H9 (cell line): ENCODE measurements around the gene PRKCA. TPM values are rescaled to one million over a fixed set of nuclear protein-coding genes. Genes with fewer than 3 reads are reported as not detected.

ENCODE experiments used
- DNase-seq: peaks from one replicate; pipeline ENCODE4 v3.0.0-alpha.2; 2017
- H2AFZ ChIP-seq: one replicate; pipeline ENCODE4 v1.6.1; 2013; ENCODE audit warnings: mild to moderate bottlenecking, low read length, control low read depth, moderate library complexity
- H2AK5ac ChIP-seq: 2 replicates; pipeline ENCODE4 v1.6.1; 2013; ENCODE audit warnings: low read length, control low read depth, mixed read lengths; ENCODE audit not compliant: insufficient read length
- H2BK120ac ChIP-seq: one replicate; pipeline ENCODE4 v1.6.1; 2013; ENCODE audit warnings: low read depth, mild to moderate bottlenecking, low read length, control low read depth, inconsistent platforms; ENCODE audit not compliant: poor library complexity, severe bottlenecking
- H2BK12ac ChIP-seq: 2 replicates; pipeline ENCODE4 v1.6.1; 2013; ENCODE audit warnings: low read length, control low read depth, mixed read lengths, low read depth; ENCODE audit not compliant: insufficient read length
- H2BK15ac ChIP-seq: 2 replicates; pipeline ENCODE4 v1.6.1; 2013; ENCODE audit warnings: low read depth, low read length, control low read depth
- H2BK20ac ChIP-seq: one replicate; pipeline ENCODE4 v1.6.1; 2013; ENCODE audit warnings: low read depth, mild to moderate bottlenecking, low read length, control low read depth, inconsistent platforms; ENCODE audit not compliant: poor library complexity, severe bottlenecking
- H2BK5ac ChIP-seq: 2 replicates; pipeline ENCODE4 v1.6.1; 2013; ENCODE audit warnings: low read length, control low read depth, mixed read lengths; ENCODE audit not compliant: insufficient read length
- H3K14ac ChIP-seq: 2 replicates; pipeline ENCODE4 v1.6.1; 2013; ENCODE audit warnings: low read length, control low read depth; ENCODE audit not compliant: insufficient read depth
- H3K18ac ChIP-seq: 2 replicates; pipeline ENCODE4 v1.6.1; 2013; ENCODE audit warnings: low read depth, mild to moderate bottlenecking, mixed read lengths, low read length, control low read depth; ENCODE audit not compliant: insufficient read length
- H3K23ac ChIP-seq: 2 replicates; pipeline ENCODE4 v1.6.1; 2013; ENCODE audit warnings: low read length, control low read depth, mixed read lengths, low read depth; ENCODE audit not compliant: insufficient read length
- H3K23me2 ChIP-seq: 2 replicates; pipeline ENCODE4 v1.6.1; 2013; ENCODE audit warnings: low read depth, mild to moderate bottlenecking, mixed read lengths, low read length, control low read depth; ENCODE audit not compliant: insufficient read length, poor library complexity, severe bottlenecking
- H3K27ac ChIP-seq: 2 replicates; pipeline ENCODE4 v1.5.1; 2013; ENCODE audit warnings: low read length, control low read depth, mixed read lengths, low read depth; ENCODE audit not compliant: insufficient read length
- H3K27me3 ChIP-seq: 2 replicates; pipeline ENCODE4 v1.6.1; 2013; ENCODE audit warnings: low read length, control low read depth, inconsistent platforms; ENCODE audit not compliant: insufficient read depth
- H3K4ac ChIP-seq: 2 replicates; pipeline ENCODE4 v1.6.1; 2013; ENCODE audit warnings: low read depth, mild to moderate bottlenecking, control low read depth, inconsistent platforms, low read length, moderate library complexity
- H3K4me1 ChIP-seq: 2 replicates; pipeline ENCODE4 v1.6.1; 2013; ENCODE audit warnings: low read length, control low read depth, inconsistent platforms; ENCODE audit not compliant: insufficient read depth
- H3K4me2 ChIP-seq: 2 replicates; pipeline ENCODE4 v1.6.1; 2013; ENCODE audit warnings: low read length, control low read depth, mixed read lengths; ENCODE audit not compliant: insufficient read length, insufficient read depth
- H3K56ac ChIP-seq: 2 replicates; pipeline ENCODE4 v1.6.1; 2013; ENCODE audit warnings: low read depth, mild to moderate bottlenecking, mixed read lengths, low read length, control low read depth; ENCODE audit not compliant: insufficient read length
- H3K79me1 ChIP-seq: 2 replicates; pipeline ENCODE4 v1.6.1; 2013; ENCODE audit warnings: low read depth, mild to moderate bottlenecking, moderate library complexity, low read length, control low read depth, inconsistent platforms; ENCODE audit not compliant: insufficient read depth, poor library complexity, severe bottlenecking
- H3K79me2 ChIP-seq: 2 replicates; pipeline ENCODE4 v1.6.1; 2013; ENCODE audit warnings: low read length, control low read depth, inconsistent platforms; ENCODE audit not compliant: insufficient read depth
- H3K9ac ChIP-seq: 2 replicates; pipeline ENCODE4 v1.6.1; 2013; ENCODE audit warnings: low read length, control low read depth, mixed read lengths; ENCODE audit not compliant: insufficient read length; ENCODE audit errors: extremely low read depth
- H3K9me3 ChIP-seq: one replicate; pipeline ENCODE4 v1.6.1; 2013; ENCODE audit warnings: low read depth, low read length, inconsistent platforms; ENCODE audit not compliant: control insufficient read depth
- H3T11ph ChIP-seq: one replicate; pipeline ENCODE4 v1.6.1; 2013; ENCODE audit warnings: mild to moderate bottlenecking, low read length, control low read depth, inconsistent platforms
- H4K20me1 ChIP-seq: one replicate; pipeline ENCODE4 v1.6.1; 2013; ENCODE audit not compliant: control insufficient read depth, insufficient read length, insufficient read depth
- H4K5ac ChIP-seq: 2 replicates; pipeline ENCODE4 v1.6.1; 2013; ENCODE audit warnings: low read depth, mild to moderate bottlenecking, mixed read lengths, low read length, control low read depth; ENCODE audit not compliant: insufficient read length
- H4K8ac ChIP-seq: replicated peaks from 2 replicates; pipeline ENCODE4 v1.6.1; 2013; ENCODE audit warnings: low read length, control low read depth, mixed read lengths, low read depth; ENCODE audit not compliant: insufficient read length
- H4K91ac ChIP-seq: 2 replicates; pipeline ENCODE4 v1.6.1; 2013; ENCODE audit warnings: low read depth, mild to moderate bottlenecking, moderate library complexity, mixed read lengths, low read length, control low read depth; ENCODE audit not compliant: insufficient read length
- H3K27ac Mint-ChIP-seq, 3 experiments: 2 replicates in 2 of 3; 3 replicates in 1 of 3; pipeline ENCODE4 v1.8.0; 2020 to 2021; ENCODE audit warnings: mixed read lengths in 3 of 3, mild to moderate bottlenecking in 1 of 3, moderate library complexity in 1 of 3
- H3K27me3 Mint-ChIP-seq: 2 replicates; pipeline ENCODE4 v1.8.0; 2021; ENCODE audit warnings: low read depth, mild to moderate bottlenecking, moderate library complexity, mixed read lengths
- H3K36me3 Mint-ChIP-seq, 3 experiments: 2 replicates in 2 of 3; 3 replicates in 1 of 3; pipeline ENCODE4 v1.8.0; 2020 to 2021; ENCODE audit warnings: low read depth in 3 of 3, mixed read lengths in 3 of 3; ENCODE audit not compliant: insufficient read depth in 1 of 3
- H3K4me1 Mint-ChIP-seq, 2 experiments: 2 replicates each; pipeline ENCODE4 v1.8.0; 2020; ENCODE audit warnings: mixed read lengths in 2 of 2
- H3K4me3 Mint-ChIP-seq, 2 experiments: 2 replicates in 1 of 2; 3 replicates in 1 of 2; pipeline ENCODE4 v1.8.0; 2020 to 2021; ENCODE audit warnings: mild to moderate bottlenecking in 2 of 2, mixed read lengths in 2 of 2, moderate library complexity in 1 of 2
- H3K9me3 Mint-ChIP-seq, 2 experiments: 2 replicates in 1 of 2; 3 replicates in 1 of 2; pipeline ENCODE4 v1.8.0; 2020; ENCODE audit warnings: mild to moderate bottlenecking in 2 of 2, mixed read lengths in 2 of 2, moderate library complexity in 1 of 2
- WGBS: extraction: QIAGEN DNeasy Blood & Tissue Kit; methylation state at CpG from one replicate; pipeline ENCODE4 v1.1.7; 2013; ENCODE audit warnings: missing lambda C conversion rate, low lambda C conversion rate, mixed read lengths; ENCODE audit not compliant: insufficient read length; ENCODE audit errors: extremely low coverage; 5-methylcytosine and 5-hydroxymethylcytosine counted together
- total RNA-seq: library from RNA; stranded (reverse); gene quantifications from 2 replicates; pipeline ENCODE4 v1.2.1, GENCODE V29; 2021
- TF ChIP-seq, protein P1 (sequence below): fragments of 200-600 bp; sonication (generic); conservative IDR thresholded peaks from 3 replicates; pipeline ENCODE4 v1.8.0; 2021; ENCODE audit warnings: antibody characterized with exemption, mild to moderate bottlenecking

The PRKCA gene
- total RNA-seq, 1 experiment from 2014 or later, result 10.5 TPM

DNA sequence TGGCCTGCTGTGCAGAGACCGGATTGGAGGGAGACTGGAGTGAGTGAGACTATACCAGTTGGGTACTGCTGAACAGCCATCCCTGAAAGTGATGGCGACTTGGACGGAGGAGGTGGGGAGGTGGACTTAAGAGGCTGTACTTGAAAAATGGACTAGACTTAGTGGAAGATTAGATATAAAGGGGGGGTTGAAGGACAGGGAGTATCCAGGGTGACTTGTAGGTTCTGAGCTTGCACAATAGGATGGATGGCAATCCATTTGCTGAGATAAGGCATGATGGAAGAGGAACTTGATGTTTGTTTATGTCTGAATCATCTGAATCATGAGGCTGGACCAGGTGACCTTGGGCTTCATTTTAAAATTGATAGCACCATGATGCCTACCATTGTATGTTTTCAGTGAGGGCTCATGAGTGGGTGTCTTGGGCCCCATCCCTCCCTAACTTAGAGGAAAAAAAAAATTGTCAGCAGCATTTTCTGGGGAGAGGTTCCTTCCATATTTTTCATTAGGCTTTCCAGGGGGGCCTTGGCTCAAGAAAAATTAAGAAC, 41.2 kb downstream of the PRKCA start:
- H2BK15ac ChIP-seq, result no peak overlapping the region
- no peak overlapping the region for H3T11ph ChIP-seq
- no peak overlapping the region for H3K14ac ChIP-seq
- peak overlapping the region in 1 of 3 experiments; percentile 9; a peak in 1 of 7 replicates for H3K27ac Mint-ChIP-seq
- H4K5ac ChIP-seq, result no peak overlapping the region
- TF ChIP-seq, protein P1, sequence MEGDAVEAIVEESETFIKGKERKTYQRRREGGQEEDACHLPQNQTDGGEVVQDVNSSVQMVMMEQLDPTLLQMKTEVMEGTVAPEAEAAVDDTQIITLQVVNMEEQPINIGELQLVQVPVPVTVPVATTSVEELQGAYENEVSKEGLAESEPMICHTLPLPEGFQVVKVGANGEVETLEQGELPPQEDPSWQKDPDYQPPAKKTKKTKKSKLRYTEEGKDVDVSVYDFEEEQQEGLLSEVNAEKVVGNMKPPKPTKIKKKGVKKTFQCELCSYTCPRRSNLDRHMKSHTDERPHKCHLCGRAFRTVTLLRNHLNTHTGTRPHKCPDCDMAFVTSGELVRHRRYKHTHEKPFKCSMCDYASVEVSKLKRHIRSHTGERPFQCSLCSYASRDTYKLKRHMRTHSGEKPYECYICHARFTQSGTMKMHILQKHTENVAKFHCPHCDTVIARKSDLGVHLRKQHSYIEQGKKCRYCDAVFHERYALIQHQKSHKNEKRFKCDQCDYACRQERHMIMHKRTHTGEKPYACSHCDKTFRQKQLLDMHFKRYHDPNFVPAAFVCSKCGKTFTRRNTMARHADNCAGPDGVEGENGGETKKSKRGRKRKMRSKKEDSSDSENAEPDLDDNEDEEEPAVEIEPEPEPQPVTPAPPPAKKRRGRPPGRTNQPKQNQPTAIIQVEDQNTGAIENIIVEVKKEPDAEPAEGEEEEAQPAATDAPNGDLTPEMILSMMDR, result no peak
- no peak overlapping the region for H2BK120ac ChIP-seq
- WGBS, result no CpG with 5 or more reads among the region's 3 CpGs
- no peak overlapping the region for H2AFZ ChIP-seq
- H3K27me3 Mint-ChIP-seq, result no peaks in the 10 kb centered on the region
- DNase-seq, result no peak
- no peak overlapping the region for H2BK5ac ChIP-seq
- H3K23me2 ChIP-seq, result no peaks in the 10 kb centered on the region
- no peak overlapping the region for H4K8ac ChIP-seq
- no peak overlapping the region for H3K4me2 ChIP-seq
- H3K56ac ChIP-seq, result no peak overlapping the region
- H3K36me3 Mint-ChIP-seq, result no peaks in the 10 kb centered on the region
- no peak overlapping the region for H3K23ac ChIP-seq
- no peak overlapping the region for H3K4me3 Mint-ChIP-seq
- no peak overlapping the region for H4K91ac ChIP-seq
- H2AK5ac ChIP-seq, result no peak overlapping the region
- H3K4me1 ChIP-seq, result no peaks in the 10 kb centered on the region
- no peaks in the 10 kb centered on the region for H3K79me2 ChIP-seq
- no peaks in the 10 kb centered on the region for H3K9me3 ChIP-seq
- H3K18ac ChIP-seq, result no peak overlapping the region
- H3K27ac ChIP-seq, result no peak overlapping the region
- no peaks in the 10 kb centered on the region for H3K9me3 Mint-ChIP-seq
- no peaks in the 10 kb centered on the region for H4K20me1 ChIP-seq
- H3K9ac ChIP-seq, result no peak overlapping the region
- no peak overlapping the region for H2BK20ac ChIP-seq
- H3K27me3 ChIP-seq, result no peaks in the 10 kb centered on the region
- no peak overlapping the region for H3K4ac ChIP-seq
- peaks cover 8 to 12% of the 10 kb centered on the region in 2 experiments for H3K4me1 Mint-ChIP-seq
- no peaks in the 10 kb centered on the region for H3K79me1 ChIP-seq
- H2BK12ac ChIP-seq, result no peak overlapping the region
